Small intestine (tissue), 7 donors: ENCODE measurements around the gene NPIPA5. TPM values are rescaled to one million over a fixed set of nuclear protein-coding genes. Genes with fewer than 3 reads are reported as not detected.
"Not testable (repeated sequence)": the region's sequence is repeated elsewhere in the genome, so short reads cannot be mapped to it uniquely, and the experiment has no call there.

Experiments used
- DNase-seq, 2 donors: peaks; one replicate each; pipeline versions ENCODE4 v3.0.0 to v3.0.0-alpha.2; 2013
- FAIRE-seq: peaks from 2 replicates; lab custom pipeline; 2012; peaks lifted over from hg19 to GRCh38; lab: Jason Lieb, UNC
- H3K27ac ChIP-seq, 3 donors: one replicate each; pipeline ENCODE4 v1.5.1; 2013; ENCODE audit warnings: low read length in 2 of 3, mild to moderate bottlenecking in 2 of 3, control low read depth in 1 of 3, inconsistent platforms in 1 of 3, low read depth in 1 of 3, moderate library complexity in 1 of 3
- H3K27me3 ChIP-seq, 3 donors: one replicate each; pipeline ENCODE4 v1.6.1; 2013; ENCODE audit warnings: low read length in 3 of 3, inconsistent platforms in 1 of 3; ENCODE audit not compliant: control insufficient read depth in 3 of 3, insufficient read depth in 3 of 3
- H3K36me3 ChIP-seq, 3 donors: one replicate each; pipeline ENCODE4 v1.6.1; 2013; ENCODE audit warnings: low read length in 3 of 3, inconsistent platforms in 1 of 3, low read depth in 1 of 3, mild to moderate bottlenecking in 1 of 3, moderate library complexity in 1 of 3; ENCODE audit not compliant: control insufficient read depth in 3 of 3, insufficient read depth in 2 of 3
- H3K4me1 ChIP-seq, 3 donors: one replicate each; pipeline ENCODE4 v1.6.1; 2013; ENCODE audit warnings: low read length in 2 of 3, inconsistent platforms in 1 of 3, low read depth in 1 of 3, mild to moderate bottlenecking in 1 of 3, moderate library complexity in 1 of 3; ENCODE audit not compliant: control insufficient read depth in 3 of 3, insufficient read depth in 2 of 3
- H3K4me3 ChIP-seq, 3 donors: one replicate each; pipeline ENCODE4 v1.5.1; 2013; ENCODE audit warnings: low read length in 3 of 3, control low read depth in 1 of 3, inconsistent platforms in 1 of 3, low read depth in 1 of 3, mild to moderate bottlenecking in 1 of 3, moderate library complexity in 1 of 3
- H3K9me3 ChIP-seq, 2 donors: one replicate each; pipeline ENCODE4 v1.6.1; 2013; ENCODE audit warnings: low read depth in 1 of 2, low read length in 1 of 2; ENCODE audit not compliant: control insufficient read depth in 2 of 2, insufficient read depth in 1 of 2
- WGBS, 3 donors: extraction: QIAGEN DNeasy Blood & Tissue Kit; methylation state at CpG; one replicate each; pipeline ENCODE4 v1.1.7; 2013; 5-methylcytosine and 5-hydroxymethylcytosine counted together
- polyA plus RNA-seq, 4 donors: library from polyadenylated mRNA; stranded (reverse) in 3 of 4; unstranded in 1 of 4; fragments of 200-250 nt in 3 of 4; fragments of 120-200 nt in 1 of 4; gene quantifications; one replicate each; pipeline versions ENCODE4 v1.2.1 to v1.2.3, GENCODE V29; 2013
- donor health status: healthy with polysubstance abuse.
- donor health status: control.
- donor health status: control.
- donor health status: Bipolar disorder and iron deficiency.
- donor health status: healthy.

Gene NPIPA5
- polyA plus RNA-seq, 4 donors = 2.5 to 17.4 (median 12.6) TPM

GRCh38 chr16:15357495-15357894 is 20.6 kb downstream of the NPIPA5 start:
- not testable (repeated sequence) for H3K4me3 ChIP-seq, H3K27ac ChIP-seq, H3K9me3 ChIP-seq, H3K27me3 ChIP-seq, DNase-seq, H3K4me1 ChIP-seq, FAIRE-seq, H3K36me3 ChIP-seq
- 79 to 82% (median 80%) methylated on average over 3 of the region's 7 CpGs for WGBS, 3 donors

GRCh38 chr16:15354846-15355245 is 23.2 kb downstream of the NPIPA5 start:
- H3K4me3 ChIP-seq, H3K27me3 ChIP-seq, FAIRE-seq, DNase-seq, H3K27ac ChIP-seq, H3K36me3 ChIP-seq, H3K9me3 ChIP-seq, H3K4me1 ChIP-seq: not testable (repeated sequence)
- no CpG with 5 or more reads among the region's 2 CpGs for WGBS, 3 donors

- H3K27me3 ChIP-seq, FAIRE-seq, H3K27ac ChIP-seq, H3K36me3 ChIP-seq, H3K9me3 ChIP-seq, DNase-seq, H3K4me1 ChIP-seq, H3K4me3 ChIP-seq: not testable (repeated sequence)
- 21 to 78% (median 31%) methylated on average over 1 of the region's 3 CpGs for WGBS, 3 donors
Observed at GRCh38 chr16:15352852-15353251, 25.2 kb downstream of the NPIPA5 start.

GRCh38 chr16:15351745-15352144 is 26.3 kb downstream of the NPIPA5 start:
- not testable (repeated sequence) for H3K9me3 ChIP-seq, DNase-seq, FAIRE-seq, H3K36me3 ChIP-seq, H3K4me1 ChIP-seq, H3K4me3 ChIP-seq, H3K27ac ChIP-seq, H3K27me3 ChIP-seq
- no CpG with 5 or more reads among the region's 5 CpGs for WGBS, 3 donors

- DNase-seq, H3K27ac ChIP-seq, FAIRE-seq, H3K4me1 ChIP-seq, H3K9me3 ChIP-seq, H3K4me3 ChIP-seq, H3K27me3 ChIP-seq, H3K36me3 ChIP-seq: not testable (repeated sequence)
- WGBS, 3 donors = no CpG with 5 or more reads among the region's 11 CpGs
Observed at GRCh38 chr16:15351251-15351650, 26.8 kb downstream of the NPIPA5 start.

GRCh38 chr16:15348721-15349120 is 29.4 kb downstream of the NPIPA5 start:
- H3K4me3 ChIP-seq, H3K27ac ChIP-seq, FAIRE-seq, DNase-seq, H3K4me1 ChIP-seq, H3K36me3 ChIP-seq, H3K27me3 ChIP-seq, H3K9me3 ChIP-seq: not testable (repeated sequence)
- no CpG with 5 or more reads among the region's 7 CpGs for WGBS, 3 donors

- not testable (repeated sequence) for DNase-seq
- no CpG with 5 or more reads among the region's 1 CpG for WGBS, 3 donors
Observed at GRCh38 chr16:15342337-15342736, 35.8 kb downstream of the NPIPA5 start.

GRCh38 chr16:15338986-15339385 is 39.1 kb downstream of the NPIPA5 start:
- not testable (repeated sequence) for H3K36me3 ChIP-seq, FAIRE-seq, H3K27me3 ChIP-seq, H3K9me3 ChIP-seq, H3K4me3 ChIP-seq, H3K4me1 ChIP-seq, H3K27ac ChIP-seq, DNase-seq
- no CpG with 5 or more reads among the region's 5 CpGs for WGBS, 3 donors

More at GRCh38 chr16:15342337-15342736, 35.8 kb downstream of the NPIPA5 start:
- H3K36me3 ChIP-seq, H3K27me3 ChIP-seq, H3K27ac ChIP-seq, H3K9me3 ChIP-seq, FAIRE-seq, H3K4me1 ChIP-seq, H3K4me3 ChIP-seq: not testable (repeated sequence)

- not testable (repeated sequence) for H3K4me1 ChIP-seq, H3K27me3 ChIP-seq, H3K36me3 ChIP-seq, H3K27ac ChIP-seq, H3K9me3 ChIP-seq, H3K4me3 ChIP-seq, DNase-seq, FAIRE-seq
- 50 to 89% (median 65%) methylated on average over 1 to 2 of the region's 7 CpGs for WGBS, 3 donors
Observed at GRCh38 chr16:15337974-15338605, 40.0 kb downstream of the NPIPA5 start.
